ENCODE data around the gene GRIN3A.

Gene GRIN3A

DNA sequence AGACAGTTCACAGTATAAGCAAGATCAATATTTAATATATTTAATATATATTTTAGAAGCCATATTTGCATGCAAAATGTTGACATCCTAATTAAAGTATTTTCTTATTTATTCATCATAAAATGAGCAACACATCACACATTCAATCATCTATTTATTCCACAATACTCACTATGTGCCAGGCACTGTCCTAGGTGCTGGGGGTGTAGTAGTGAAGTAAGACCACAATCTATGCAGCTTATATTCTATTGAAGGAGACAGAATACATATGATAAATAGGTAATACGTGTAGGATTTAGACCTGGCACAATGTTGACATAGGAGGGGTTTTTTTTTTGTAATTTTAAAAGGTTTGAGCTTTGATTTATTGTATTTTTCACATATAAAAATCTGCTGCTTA lies 63.1 kb downstream of the GRIN3A start:
- Mint-ChIP-seq H3K4me3 (no peak overlapping the region), H3K4me1 (ENCODE audit: low read depth) (no peaks in the 10 kb centered on the region), H3K27ac (no peak overlapping the region), H3K36me3 (ENCODE audit: low read depth) (no peaks in the 10 kb centered on the region), H3K27me3 (ENCODE audit: low read depth) (no peaks in the 10 kb centered on the region), H3K9me3 (no peaks in the 10 kb centered on the region)

DNA sequence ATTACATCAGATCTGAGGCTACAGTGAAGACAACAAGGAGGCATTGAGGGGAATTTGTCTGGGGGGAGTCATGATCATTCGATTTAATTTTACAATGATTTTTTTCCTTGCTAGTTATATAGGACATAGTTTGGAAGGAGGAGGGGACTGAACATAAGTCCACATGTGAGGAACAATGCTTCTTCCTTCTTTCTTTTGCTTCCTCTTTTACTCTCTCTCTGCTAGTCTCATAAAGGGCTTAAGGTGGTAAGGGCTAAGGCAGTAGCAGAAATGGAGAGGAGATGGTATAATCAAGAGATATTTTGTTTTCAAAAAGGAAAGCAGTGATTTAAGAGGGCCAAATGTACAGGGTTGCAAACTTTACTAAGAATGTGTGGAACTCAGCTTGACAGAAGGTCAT lies 64.3 kb downstream of the GRIN3A start:
- no peak overlapping the region for H3K27ac Mint-ChIP-seq
- no peaks in the 10 kb centered on the region for H3K4me1 Mint-ChIP-seq (ENCODE audit: low read depth)
- H3K4me3 Mint-ChIP-seq: no peak overlapping the region
- H3K27me3 Mint-ChIP-seq (ENCODE audit: low read depth): no peaks in the 10 kb centered on the region
- H3K9me3 Mint-ChIP-seq: no peaks in the 10 kb centered on the region
- no peaks in the 10 kb centered on the region for H3K36me3 Mint-ChIP-seq (ENCODE audit: low read depth)

- Mint-ChIP-seq H3K4me3 (no peak overlapping the region), H3K9me3 (no peaks in the 10 kb centered on the region), H3K4me1 (ENCODE audit: low read depth) (no peaks in the 10 kb centered on the region), H3K27me3 (ENCODE audit: low read depth) (no peaks in the 10 kb centered on the region), H3K27ac (no peak overlapping the region), H3K36me3 (ENCODE audit: low read depth) (no peaks in the 10 kb centered on the region)
These were observed 64.8 kb downstream of the GRIN3A start for GRCh38 chr9:101673642-101674041.

DNA sequence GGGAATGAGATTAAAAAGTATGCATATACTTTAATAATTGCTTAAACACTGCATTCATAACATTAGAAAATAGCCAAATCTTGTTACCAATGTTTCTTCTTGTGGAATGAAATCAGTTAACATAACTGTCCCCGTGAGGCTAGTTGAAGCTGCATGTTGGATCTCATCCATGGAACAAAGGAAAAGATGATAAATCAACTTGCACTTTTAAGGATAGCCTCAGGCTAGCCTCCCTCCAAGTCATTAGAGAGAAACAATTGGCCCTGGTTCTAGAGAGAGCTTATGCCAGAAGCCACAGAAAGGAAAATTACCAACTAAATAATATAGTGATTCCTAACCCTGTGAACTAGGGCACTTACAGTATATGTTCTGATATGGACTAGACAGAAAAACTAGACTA lies 66.9 kb downstream of the GRIN3A start:
- no peaks in the 10 kb centered on the region for H3K4me1 Mint-ChIP-seq (ENCODE audit: low read depth)
- H3K36me3 Mint-ChIP-seq (ENCODE audit: low read depth): no peaks in the 10 kb centered on the region
- H3K9me3 Mint-ChIP-seq: no peaks in the 10 kb centered on the region
- no peak overlapping the region for H3K4me3 Mint-ChIP-seq
- no peak overlapping the region for H3K27ac Mint-ChIP-seq
- no peaks in the 10 kb centered on the region for H3K27me3 Mint-ChIP-seq (ENCODE audit: low read depth)

- Mint-ChIP-seq H3K36me3 (ENCODE audit: low read depth) (no peaks in the 10 kb centered on the region), H3K4me1 (ENCODE audit: low read depth) (no peaks in the 10 kb centered on the region), H3K4me3 (no peak overlapping the region), H3K9me3 (no peaks in the 10 kb centered on the region), H3K27ac (no peak overlapping the region), H3K27me3 (ENCODE audit: low read depth) (peaks cover 3% of the 10 kb centered on the region)
These were observed 70.0 kb downstream of the GRIN3A start for GRCh38 chr9:101668421-101668820.

GRCh38 chr9:101664453-101664852 lies 74.0 kb downstream of the GRIN3A start:
- Mint-ChIP-seq H3K4me3 (no peak overlapping the region), H3K27ac (no peak overlapping the region), H3K27me3 (ENCODE audit: low read depth) (peaks cover 3% of the 10 kb centered on the region), H3K36me3 (ENCODE audit: low read depth) (no peaks in the 10 kb centered on the region), H3K4me1 (ENCODE audit: low read depth) (no peaks in the 10 kb centered on the region), H3K9me3 (no peaks in the 10 kb centered on the region)

DNA sequence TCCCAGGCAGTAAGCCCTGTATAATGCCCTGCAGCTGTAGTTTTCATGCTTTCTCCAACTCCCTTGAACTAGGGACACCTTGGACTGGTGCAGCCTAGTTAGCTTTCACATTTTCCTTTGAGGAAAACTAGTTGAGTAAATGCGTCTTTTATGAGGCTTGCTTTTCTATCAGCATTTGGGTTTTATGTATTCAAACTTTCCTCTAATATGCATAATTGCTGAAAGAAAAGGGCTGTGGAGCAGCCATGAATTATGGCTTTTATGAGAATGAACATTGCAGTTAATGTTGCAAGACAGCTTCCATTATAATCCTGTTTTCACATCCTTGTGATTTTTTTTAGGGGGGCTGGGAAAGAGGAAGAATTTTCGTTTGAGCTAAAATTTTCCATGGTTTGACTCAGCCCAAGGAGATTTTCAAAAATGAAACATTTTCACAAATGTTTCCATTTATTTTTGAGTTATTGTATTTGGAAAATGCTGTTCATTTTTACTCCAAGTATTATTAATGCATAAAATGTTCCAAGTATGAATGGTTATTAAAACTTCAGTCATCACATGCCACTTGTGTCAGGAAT lies 85.8 kb downstream of the GRIN3A start:
- no peak overlapping the region for H3K27ac Mint-ChIP-seq
- no peak overlapping the region for H3K4me3 Mint-ChIP-seq
- peaks cover 3% of the 10 kb centered on the region for H3K27me3 Mint-ChIP-seq (ENCODE audit: low read depth)
- no peaks in the 10 kb centered on the region for H3K4me1 Mint-ChIP-seq (ENCODE audit: low read depth)
- no peaks in the 10 kb centered on the region for H3K36me3 Mint-ChIP-seq (ENCODE audit: low read depth)
- H3K9me3 Mint-ChIP-seq: no peaks in the 10 kb centered on the region

- H3K4me1 Mint-ChIP-seq (ENCODE audit: low read depth): no peaks in the 10 kb centered on the region
- H3K27ac Mint-ChIP-seq: no peak overlapping the region
- no peak overlapping the region for H3K4me3 Mint-ChIP-seq
- no peaks in the 10 kb centered on the region for H3K27me3 Mint-ChIP-seq (ENCODE audit: low read depth)
- no peaks in the 10 kb centered on the region for H3K9me3 Mint-ChIP-seq
- no peaks in the 10 kb centered on the region for H3K36me3 Mint-ChIP-seq (ENCODE audit: low read depth)
These were observed 88.3 kb downstream of the GRIN3A start for GRCh38 chr9:101650142-101650541.

DNA sequence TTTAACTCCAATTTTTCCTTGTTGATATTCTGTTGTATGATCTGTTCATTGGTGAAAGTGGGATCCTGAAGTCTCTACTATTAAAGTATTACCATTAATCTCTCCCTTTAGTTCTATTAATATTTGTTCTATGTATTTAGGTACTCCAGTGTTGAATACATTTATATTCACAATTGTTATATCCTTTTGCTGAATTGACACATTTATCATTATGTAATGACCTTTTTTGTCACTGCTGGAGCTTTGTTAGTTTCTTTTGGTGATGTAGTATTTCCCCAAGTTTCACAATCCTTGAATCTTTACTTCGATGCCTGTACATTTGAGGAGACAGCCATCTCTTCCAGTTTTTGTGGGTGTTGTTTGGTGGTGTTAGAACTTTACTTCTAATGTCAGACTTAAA lies 90.0 kb downstream of the GRIN3A start:
- H3K36me3 Mint-ChIP-seq (ENCODE audit: low read depth): no peaks in the 10 kb centered on the region
- no peaks in the 10 kb centered on the region for H3K9me3 Mint-ChIP-seq
- no peaks in the 10 kb centered on the region for H3K27me3 Mint-ChIP-seq (ENCODE audit: low read depth)
- no peak overlapping the region for H3K4me3 Mint-ChIP-seq
- H3K27ac Mint-ChIP-seq: no peak overlapping the region
- H3K4me1 Mint-ChIP-seq (ENCODE audit: low read depth): no peaks in the 10 kb centered on the region

DNA sequence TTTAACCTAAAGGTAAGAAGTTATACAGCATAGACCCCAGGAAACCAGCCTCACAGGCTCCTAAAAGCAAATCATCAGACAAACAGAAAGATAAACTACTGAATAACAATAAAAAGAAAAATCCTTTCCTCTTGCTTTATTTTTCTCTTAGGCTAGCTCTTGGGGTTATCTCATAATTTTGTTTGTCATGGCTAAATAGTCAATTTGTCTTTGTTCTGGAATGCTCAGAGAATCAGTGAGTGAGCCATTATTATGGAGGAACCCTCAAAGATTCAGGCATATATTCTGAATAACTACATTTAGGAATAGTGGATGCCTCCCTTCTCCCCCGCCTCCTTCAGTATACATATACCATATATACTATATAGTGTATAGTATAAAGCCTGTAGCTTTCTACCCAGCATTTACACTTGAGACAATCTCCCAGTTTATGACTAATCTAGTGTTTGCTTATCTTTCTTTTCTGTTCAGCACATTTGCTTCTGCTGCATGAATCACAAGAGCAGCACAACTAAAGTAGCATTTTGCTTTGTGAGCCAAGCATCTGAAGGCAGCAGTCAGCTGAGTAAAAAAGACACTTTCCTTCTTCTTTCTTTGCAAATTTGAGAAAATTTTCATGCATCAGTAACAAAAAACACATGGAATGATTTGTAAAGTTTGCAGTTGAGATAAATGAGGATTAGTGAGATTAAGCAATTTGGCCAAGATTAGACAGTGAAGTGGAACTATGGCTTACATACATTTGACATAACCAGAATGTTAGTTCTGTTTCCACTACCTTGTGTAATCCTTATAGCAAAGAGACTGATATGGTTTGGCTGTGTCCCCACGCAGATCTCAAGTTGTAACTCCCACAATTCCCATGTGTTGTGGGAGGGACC lies 98.4 kb downstream of the GRIN3A start:
- Mint-ChIP-seq H3K4me3 (no peak overlapping the region), H3K4me1 (ENCODE audit: low read depth) (no peaks in the 10 kb centered on the region), H3K27ac (no peak overlapping the region)

DNA sequence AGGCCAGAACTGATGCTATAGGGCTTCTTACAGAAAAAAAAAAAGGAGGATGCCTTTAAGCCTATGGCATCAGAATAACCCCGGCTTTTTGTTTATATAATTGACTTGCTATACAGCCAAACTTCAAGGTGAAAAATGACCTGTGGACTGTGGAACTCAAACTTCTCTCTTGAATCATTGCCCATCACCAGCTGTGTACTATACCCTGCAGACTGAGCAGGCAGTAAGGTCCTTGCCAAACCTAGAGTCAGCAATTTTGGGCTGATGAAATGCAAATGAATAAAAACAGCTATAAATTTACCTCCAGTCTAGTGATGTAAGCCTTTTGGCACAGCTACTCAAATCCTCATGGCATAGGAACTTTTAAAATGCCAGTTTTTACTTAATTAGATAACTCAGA lies 99.1 kb downstream of the GRIN3A start:
- peaks cover 5% of the 10 kb centered on the region for H3K9me3 Mint-ChIP-seq
- no peaks in the 10 kb centered on the region for H3K27me3 Mint-ChIP-seq (ENCODE audit: low read depth)
- H3K4me1 Mint-ChIP-seq (ENCODE audit: low read depth): no peaks in the 10 kb centered on the region
- no peaks in the 10 kb centered on the region for H3K36me3 Mint-ChIP-seq (ENCODE audit: low read depth)
- H3K27ac Mint-ChIP-seq: no peak overlapping the region
- H3K4me3 Mint-ChIP-seq: no peak overlapping the region

More for the DNA sequence above, 98.4 kb downstream of the GRIN3A start:
- H3K9me3 Mint-ChIP-seq: peaks cover 5% of the 10 kb centered on the region
- H3K36me3 Mint-ChIP-seq (ENCODE audit: low read depth): no peaks in the 10 kb centered on the region
- no peaks in the 10 kb centered on the region for H3K27me3 Mint-ChIP-seq (ENCODE audit: low read depth)

- no peak overlapping the region for H3K27ac Mint-ChIP-seq
- no peaks in the 10 kb centered on the region for H3K36me3 Mint-ChIP-seq (ENCODE audit: low read depth)
- no peaks in the 10 kb centered on the region for H3K4me1 Mint-ChIP-seq (ENCODE audit: low read depth)
- no peak overlapping the region for H3K4me3 Mint-ChIP-seq
- peaks cover 5% of the 10 kb centered on the region for H3K9me3 Mint-ChIP-seq
- H3K27me3 Mint-ChIP-seq (ENCODE audit: low read depth): no peaks in the 10 kb centered on the region
These were observed 102.2 kb downstream of the GRIN3A start for GRCh38 chr9:101636247-101636646.

- no peak overlapping the region for H3K27ac Mint-ChIP-seq
- no peaks in the 10 kb centered on the region for H3K36me3 Mint-ChIP-seq (ENCODE audit: low read depth)
- H3K27me3 Mint-ChIP-seq (ENCODE audit: low read depth): no peaks in the 10 kb centered on the region
- no peak overlapping the region for H3K4me3 Mint-ChIP-seq
- H3K9me3 Mint-ChIP-seq: no peaks in the 10 kb centered on the region
- no peaks in the 10 kb centered on the region for H3K4me1 Mint-ChIP-seq (ENCODE audit: low read depth)
These were observed 103.0 kb downstream of the GRIN3A start for GRCh38 chr9:101635473-101635872.

GRCh38 chr9:101634741-101635409 lies 103.6 kb downstream of the GRIN3A start:
- no peaks in the 10 kb centered on the region for H3K27me3 Mint-ChIP-seq (ENCODE audit: low read depth)
- H3K4me3 Mint-ChIP-seq: no peak overlapping the region
- no peak overlapping the region for H3K27ac Mint-ChIP-seq
- H3K36me3 Mint-ChIP-seq (ENCODE audit: low read depth): no peaks in the 10 kb centered on the region
- H3K4me1 Mint-ChIP-seq (ENCODE audit: low read depth): no peaks in the 10 kb centered on the region
- H3K9me3 Mint-ChIP-seq: no peaks in the 10 kb centered on the region

GRCh38 chr9:101632611-101633010 lies 105.8 kb downstream of the GRIN3A start:
- H3K27ac Mint-ChIP-seq: no peak overlapping the region
- H3K36me3 Mint-ChIP-seq (ENCODE audit: low read depth): no peaks in the 10 kb centered on the region
- no peaks in the 10 kb centered on the region for H3K27me3 Mint-ChIP-seq (ENCODE audit: low read depth)
- no peaks in the 10 kb centered on the region for H3K9me3 Mint-ChIP-seq
- H3K4me1 Mint-ChIP-seq (ENCODE audit: low read depth): no peaks in the 10 kb centered on the region
- H3K4me3 Mint-ChIP-seq: no peak overlapping the region
